HG03139 (cell line): ENCODE results near the gene USP17L29.
"Not testable (repeated sequence)": the region's sequence is repeated elsewhere in the genome, so short reads cannot be mapped to it uniquely, and the experiment has no call there.

Experiments used
- ATAC-seq: cut with Tn5 transposase; IDR thresholded peaks from one replicate; pipeline ENCODE4 v1.9.1; 2021; ENCODE audit not compliant: unreplicated experiment

USP17L29 gene, protein sequence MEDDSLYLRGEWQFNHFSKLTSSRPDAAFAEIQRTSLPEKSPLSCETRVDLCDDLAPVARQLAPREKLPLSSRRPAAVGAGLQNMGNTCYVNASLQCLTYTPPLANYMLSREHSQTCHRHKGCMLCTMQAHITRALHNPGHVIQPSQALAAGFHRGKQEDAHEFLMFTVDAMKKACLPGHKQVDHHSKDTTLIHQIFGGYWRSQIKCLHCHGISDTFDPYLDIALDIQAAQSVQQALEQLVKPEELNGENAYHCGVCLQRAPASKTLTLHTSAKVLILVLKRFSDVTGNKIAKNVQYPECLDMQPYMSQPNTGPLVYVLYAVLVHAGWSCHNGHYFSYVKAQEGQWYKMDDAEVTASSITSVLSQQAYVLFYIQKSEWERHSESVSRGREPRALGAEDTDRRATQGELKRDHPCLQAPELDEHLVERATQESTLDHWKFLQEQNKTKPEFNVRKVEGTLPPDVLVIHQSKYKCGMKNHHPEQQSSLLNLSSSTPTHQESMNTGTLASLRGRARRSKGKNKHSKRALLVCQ

DNA sequence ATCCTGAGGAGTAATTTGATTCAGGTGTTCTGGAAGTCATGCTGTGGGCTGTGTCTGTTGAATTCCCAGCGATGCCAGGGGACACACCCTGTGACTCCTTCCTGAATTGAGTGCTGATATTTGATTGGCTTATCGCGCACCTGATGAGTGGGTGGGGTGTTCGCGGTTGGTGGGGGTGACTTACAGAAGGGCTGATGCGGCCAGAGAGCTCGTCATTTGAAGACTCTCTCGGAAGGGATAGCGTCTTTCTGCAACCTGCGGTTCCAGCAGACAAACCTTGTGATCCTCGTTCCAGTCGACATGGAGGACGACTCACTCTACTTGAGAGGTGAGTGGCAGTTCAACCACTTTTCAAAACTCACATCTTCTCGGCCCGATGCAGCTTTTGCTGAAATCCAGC is at the start of gene USP17L29:
Gene USP17L29, plus strand, starts transcription at position 301 of the 400 bp plus-strand sequence. Its CDS starts 0 bp downstream, at position 301.
- not testable (repeated sequence) for ATAC-seq

DNA sequence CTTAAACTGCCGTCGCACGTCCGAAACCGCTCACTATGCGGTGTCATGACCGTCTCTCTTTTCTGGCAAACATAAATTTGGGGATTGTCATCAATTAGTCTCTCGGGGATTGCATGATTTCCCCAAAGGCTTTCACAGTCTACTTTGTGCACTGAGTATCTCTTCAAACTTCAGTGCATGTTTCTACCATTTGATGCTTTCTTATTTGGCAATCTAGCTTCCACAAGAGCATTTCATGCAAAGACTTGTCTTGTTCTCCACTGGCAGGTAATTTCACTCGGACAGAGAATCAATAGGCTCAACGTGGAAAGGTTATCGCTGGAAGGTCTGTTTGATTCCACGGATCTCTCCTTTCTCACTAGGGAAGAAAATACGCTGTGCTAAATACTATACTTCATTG is 29.2 kb upstream of the USP17L29 start:
- not testable (repeated sequence) for ATAC-seq

- not testable (repeated sequence) for ATAC-seq
Observed at GRCh38 chr4:9324865-9325264, 28.6 kb upstream of the USP17L29 start, which contains the start of gene USP17L24. Gene USP17L24, plus strand, starts transcription at chr4:9325165. Its CDS starts 0 bp downstream, at chr4:9325165.

- not testable (repeated sequence) for ATAC-seq
Observed at GRCh38 chr4:9329611-9330010, 23.8 kb upstream of the USP17L29 start, which contains the start of gene USP17L25. Gene USP17L25, plus strand, starts transcription at chr4:9329911. Its CDS starts 0 bp downstream, at chr4:9329911.

DNA sequence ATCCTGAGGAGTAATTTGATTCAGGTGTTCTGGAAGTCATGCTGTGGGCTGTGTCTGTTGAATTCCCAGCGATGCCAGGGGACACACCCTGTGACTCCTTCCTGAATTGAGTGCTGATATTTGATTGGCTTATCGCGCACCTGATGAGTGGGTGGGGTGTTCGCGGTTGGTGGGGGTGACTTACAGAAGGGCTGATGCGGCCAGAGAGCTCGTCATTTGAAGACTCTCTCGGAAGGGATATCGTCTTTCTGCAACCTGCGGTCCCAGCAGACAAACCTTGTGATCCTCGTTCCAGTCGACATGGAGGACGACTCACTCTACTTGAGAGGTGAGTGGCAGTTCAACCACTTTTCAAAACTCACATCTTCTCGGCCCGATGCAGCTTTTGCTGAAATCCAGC is 19.1 kb upstream of the USP17L29 start, which contains the start of gene USP17L26:
Gene USP17L26, plus strand, starts transcription at position 301 of the 400 bp plus-strand sequence. Its CDS starts 0 bp downstream, at position 301.
- not testable (repeated sequence) for ATAC-seq

GRCh38 chr4:9339103-9339502 is 14.3 kb upstream of the USP17L29 start, which contains the start of gene USP17L5:
Gene USP17L5, plus strand, starts transcription at chr4:9339403. Its CDS starts 0 bp downstream, at chr4:9339403.
- not testable (repeated sequence) for ATAC-seq

- not testable (repeated sequence) for ATAC-seq
Observed at GRCh38 chr4:9343848-9344247, 9.6 kb upstream of the USP17L29 start, which contains the start of gene USP17L27. Gene USP17L27, plus strand, starts transcription at chr4:9344148. Its CDS starts 0 bp downstream, at chr4:9344148.

DNA sequence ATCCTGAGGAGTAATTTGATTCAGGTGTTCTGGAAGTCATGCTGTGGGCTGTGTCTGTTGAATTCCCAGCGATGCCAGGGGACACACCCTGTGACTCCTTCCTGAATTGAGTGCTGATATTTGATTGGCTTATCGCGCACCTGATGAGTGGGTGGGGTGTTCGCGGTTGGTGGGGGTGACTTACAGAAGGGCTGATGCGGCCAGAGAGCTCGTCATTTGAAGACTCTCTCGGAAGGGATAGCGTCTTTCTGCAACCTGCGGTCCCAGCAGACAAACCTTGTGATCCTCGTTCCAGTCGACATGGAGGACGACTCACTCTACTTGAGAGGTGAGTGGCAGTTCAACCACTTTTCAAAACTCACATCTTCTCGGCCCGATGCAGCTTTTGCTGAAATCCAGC is 4.8 kb upstream of the USP17L29 start, which contains the start of gene USP17L28:
Gene USP17L28, plus strand, starts transcription at position 301 of the 400 bp plus-strand sequence. Its CDS starts 0 bp downstream, at position 301.
- not testable (repeated sequence) for ATAC-seq

GRCh38 chr4:9350866-9351265 is 2.6 kb upstream of the USP17L29 start:
- not testable (repeated sequence) for ATAC-seq

DNA sequence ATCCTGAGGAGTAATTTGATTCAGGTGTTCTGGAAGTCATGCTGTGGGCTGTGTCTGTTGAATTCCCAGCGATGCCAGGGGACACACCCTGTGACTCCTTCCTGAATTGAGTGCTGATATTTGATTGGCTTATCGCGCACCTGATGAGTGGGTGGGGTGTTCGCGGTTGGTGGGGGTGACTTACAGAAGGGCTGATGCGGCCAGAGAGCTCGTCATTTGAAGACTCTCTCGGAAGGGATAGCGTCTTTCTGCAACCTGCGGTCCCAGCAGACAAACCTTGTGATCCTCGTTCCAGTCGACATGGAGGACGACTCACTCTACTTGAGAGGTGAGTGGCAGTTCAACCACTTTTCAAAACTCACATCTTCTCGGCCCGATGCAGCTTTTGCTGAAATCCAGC is 9.4 kb downstream of the USP17L29 start, which contains the start of gene USP17L30:
Gene USP17L30, plus strand, starts transcription at position 301 of the 400 bp plus-strand sequence. Its CDS starts 0 bp downstream, at position 301.
- ATAC-seq = not testable (repeated sequence)

GRCh38 chr4:9379881-9380280 is 26.4 kb downstream of the USP17L29 start:
- ATAC-seq = not testable (repeated sequence)

DNA sequence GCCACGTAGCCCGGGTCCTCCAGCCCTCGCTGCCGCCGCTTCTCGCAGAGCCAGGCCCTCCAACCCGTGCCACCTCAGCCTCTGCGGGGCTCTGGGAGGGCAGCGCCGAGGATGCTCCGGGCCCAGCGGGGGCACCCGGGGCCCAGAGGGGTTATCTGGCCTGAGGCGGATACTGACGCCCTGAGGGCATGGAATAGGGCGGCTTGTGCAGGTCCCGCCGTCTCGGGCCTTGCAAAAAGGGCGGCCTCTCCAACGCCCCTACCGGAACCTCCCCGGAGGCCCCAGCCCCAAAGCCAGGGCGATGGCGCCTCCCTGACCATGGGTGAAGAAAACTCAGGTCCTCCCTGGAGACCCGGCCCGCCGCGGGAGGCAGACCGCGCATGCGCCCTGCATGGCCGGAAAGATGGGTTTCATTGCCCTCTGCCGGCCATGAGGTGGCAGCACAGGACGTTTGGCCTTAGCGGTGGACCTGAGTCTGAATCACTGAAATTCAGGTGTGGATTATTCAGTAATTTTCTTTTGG is 27.6 kb downstream of the USP17L29 start:
- ATAC-seq = not testable (repeated sequence)

DNA sequence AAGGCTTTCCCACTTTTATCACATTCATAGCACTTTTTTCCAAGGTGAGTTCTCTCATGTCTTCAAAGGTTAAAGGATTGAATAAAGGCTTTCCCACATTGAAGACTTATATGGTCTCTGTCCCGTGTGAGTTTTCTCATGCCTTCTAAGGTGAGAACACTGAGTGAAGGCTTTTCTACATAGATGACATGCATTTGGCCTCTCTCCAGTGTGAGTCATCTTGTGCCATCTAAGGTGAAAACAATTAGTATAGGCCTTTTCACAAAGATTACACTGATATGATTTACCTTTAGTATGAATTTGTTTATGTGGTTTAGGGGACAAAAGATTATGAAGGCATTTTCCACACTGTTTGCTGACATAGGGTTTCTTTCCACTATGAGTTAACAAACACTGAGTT is 30.7 kb downstream of the USP17L29 start:
- ATAC-seq = no peak

DNA sequence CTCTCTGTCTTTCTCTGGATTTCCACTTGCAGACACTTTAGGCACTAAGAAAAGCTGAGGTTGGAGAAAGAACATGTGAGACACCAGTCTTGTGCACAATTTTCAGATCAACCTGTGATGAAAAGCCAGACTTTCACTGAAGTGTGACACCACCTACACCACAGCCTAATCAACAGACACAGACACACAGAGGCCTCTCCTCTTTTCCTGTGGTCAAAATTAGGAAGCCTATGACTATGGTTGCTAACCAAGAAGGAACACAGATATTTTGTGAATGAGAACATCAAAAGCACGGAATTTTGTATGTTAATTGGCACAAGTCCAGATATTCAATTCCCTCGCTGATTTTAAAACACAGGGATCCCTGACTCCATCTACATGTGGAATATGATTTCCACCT is 35.6 kb downstream of the USP17L29 start:
- not testable (repeated sequence) for ATAC-seq
